Measurements from ENCODE around the gene PTPRG.

PTPRG gene

DNA sequence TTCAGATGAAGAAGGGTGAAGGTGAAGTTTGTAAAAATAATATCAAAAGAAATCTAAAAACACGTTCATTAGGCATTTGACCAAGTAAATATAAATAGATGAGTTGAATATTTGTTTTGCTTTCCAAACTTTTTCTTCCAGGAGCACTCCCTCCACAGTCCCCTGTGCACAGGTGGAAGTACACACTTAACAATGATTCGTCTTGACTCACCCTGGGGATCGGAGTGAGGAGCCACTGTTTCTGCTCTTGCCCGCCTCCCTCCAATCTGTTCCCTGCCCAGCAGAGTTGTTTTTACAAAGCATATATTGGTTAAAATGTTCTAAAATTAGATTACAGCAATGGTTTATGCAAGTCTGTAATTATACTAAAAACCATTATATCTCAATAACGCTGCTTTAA is 175.1 kb downstream of the PTPRG start:
- TF ChIP-seq, protein P1, sequence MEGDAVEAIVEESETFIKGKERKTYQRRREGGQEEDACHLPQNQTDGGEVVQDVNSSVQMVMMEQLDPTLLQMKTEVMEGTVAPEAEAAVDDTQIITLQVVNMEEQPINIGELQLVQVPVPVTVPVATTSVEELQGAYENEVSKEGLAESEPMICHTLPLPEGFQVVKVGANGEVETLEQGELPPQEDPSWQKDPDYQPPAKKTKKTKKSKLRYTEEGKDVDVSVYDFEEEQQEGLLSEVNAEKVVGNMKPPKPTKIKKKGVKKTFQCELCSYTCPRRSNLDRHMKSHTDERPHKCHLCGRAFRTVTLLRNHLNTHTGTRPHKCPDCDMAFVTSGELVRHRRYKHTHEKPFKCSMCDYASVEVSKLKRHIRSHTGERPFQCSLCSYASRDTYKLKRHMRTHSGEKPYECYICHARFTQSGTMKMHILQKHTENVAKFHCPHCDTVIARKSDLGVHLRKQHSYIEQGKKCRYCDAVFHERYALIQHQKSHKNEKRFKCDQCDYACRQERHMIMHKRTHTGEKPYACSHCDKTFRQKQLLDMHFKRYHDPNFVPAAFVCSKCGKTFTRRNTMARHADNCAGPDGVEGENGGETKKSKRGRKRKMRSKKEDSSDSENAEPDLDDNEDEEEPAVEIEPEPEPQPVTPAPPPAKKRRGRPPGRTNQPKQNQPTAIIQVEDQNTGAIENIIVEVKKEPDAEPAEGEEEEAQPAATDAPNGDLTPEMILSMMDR (IDR thresholded peaks at IDR 0.05; ENCODE audit: low read depth, low read length, missing control alignments): no peak
- no peak for DNase-seq (ENCODE audit: extremely low read depth, low read depth)
- no peak overlapping the region for H3K4me3 ChIP-seq (replicated peaks; ENCODE audit: low read depth, low read length)

DNA sequence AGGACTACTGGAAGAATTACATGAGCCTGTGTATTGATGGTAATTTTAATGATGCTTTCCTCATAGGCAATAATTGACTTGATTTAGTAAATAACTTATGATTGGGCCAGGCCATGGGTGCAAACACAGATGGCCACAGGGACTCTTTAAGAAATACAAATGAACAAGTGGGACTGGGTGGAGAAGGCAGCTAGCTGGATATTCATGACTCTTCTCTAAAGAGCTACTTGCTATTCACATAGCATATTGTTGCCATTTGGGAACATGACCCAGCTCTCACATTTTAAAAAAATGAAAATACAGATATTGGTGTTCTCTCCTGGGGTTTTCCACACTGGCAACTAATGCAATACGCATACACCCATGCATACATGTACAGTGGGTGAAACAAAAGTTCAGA is 178.3 kb downstream of the PTPRG start:
- TF ChIP-seq, protein P1 (IDR thresholded peaks at IDR 0.05; ENCODE audit: low read depth, low read length, missing control alignments): no peak
- no peak for DNase-seq (ENCODE audit: extremely low read depth, low read depth)
- no peak overlapping the region for H3K4me3 ChIP-seq (replicated peaks; ENCODE audit: low read depth, low read length)

DNA sequence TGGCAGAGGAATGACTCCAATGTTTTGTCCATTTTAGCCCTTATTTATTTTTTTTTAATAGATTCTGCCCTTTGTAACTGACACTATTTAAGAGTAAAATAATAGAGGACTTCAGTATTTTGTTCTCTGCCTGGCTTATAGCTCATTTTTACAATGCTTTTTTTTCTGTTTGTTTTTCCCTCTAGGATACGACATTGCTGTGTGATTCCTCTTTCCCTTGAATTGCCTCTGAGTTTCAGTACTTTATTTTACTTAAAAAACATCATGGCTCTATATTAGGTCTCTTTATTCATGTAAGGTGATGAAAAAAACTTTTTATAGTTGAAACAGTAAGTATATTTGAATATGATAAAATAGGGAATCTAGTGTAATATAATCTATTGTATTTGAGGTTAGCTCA is 179.1 kb downstream of the PTPRG start:
- TF ChIP-seq, protein P1 (IDR thresholded peaks at IDR 0.05; ENCODE audit: low read depth, low read length, missing control alignments): no peak
- DNase-seq (ENCODE audit: extremely low read depth, low read depth): no peak
- no peak overlapping the region for H3K4me3 ChIP-seq (replicated peaks; ENCODE audit: low read depth, low read length)

DNA sequence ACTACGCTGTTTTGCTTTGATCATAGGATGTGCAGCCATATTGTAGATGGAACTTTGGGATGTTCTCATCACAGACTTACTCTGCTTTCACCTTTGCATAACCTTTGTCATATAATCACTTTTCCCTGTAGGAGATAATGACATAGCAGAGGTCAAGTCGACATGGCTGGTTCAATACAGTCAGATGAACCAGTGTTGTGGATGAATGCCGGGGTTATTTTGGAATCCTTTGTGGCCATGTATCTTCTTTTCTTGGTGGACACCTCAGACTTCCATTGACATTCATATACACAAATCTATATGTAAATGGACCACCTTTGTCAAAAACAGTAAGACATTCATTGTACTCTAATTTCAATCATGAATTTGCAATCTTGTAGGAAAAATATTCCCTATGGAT is 180.2 kb downstream of the PTPRG start:
- H3K4me3 ChIP-seq (replicated peaks; ENCODE audit: low read depth, low read length): no peak overlapping the region
- DNase-seq (ENCODE audit: extremely low read depth, low read depth): no peak
- TF ChIP-seq, protein P1 (IDR thresholded peaks at IDR 0.05; ENCODE audit: low read depth, low read length, missing control alignments): no peak

DNA sequence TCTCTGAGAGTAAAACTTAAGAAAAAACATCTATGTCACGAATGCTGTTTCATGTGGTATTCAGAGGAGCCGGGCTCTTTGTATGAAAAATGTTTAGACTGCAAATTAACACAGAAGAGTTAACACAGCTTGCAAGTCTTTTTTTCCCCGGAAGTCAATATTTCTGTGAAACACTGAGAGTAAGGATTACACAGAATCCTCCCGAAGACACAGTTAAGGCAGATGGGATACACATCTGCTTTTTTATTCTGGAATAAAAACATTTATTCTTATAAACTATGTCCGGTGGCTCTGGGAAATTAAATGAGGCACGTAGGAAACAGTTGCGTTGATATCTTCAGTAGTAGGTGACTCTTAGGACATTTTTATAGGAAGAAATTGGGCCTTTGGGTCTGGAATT is 180.6 kb downstream of the PTPRG start:
- H3K4me3 ChIP-seq (replicated peaks; ENCODE audit: low read depth, low read length): no peak overlapping the region
- TF ChIP-seq, protein P1 (IDR thresholded peaks at IDR 0.05; ENCODE audit: low read depth, low read length, missing control alignments): no peak
- no peak for DNase-seq (ENCODE audit: extremely low read depth, low read depth)

DNA sequence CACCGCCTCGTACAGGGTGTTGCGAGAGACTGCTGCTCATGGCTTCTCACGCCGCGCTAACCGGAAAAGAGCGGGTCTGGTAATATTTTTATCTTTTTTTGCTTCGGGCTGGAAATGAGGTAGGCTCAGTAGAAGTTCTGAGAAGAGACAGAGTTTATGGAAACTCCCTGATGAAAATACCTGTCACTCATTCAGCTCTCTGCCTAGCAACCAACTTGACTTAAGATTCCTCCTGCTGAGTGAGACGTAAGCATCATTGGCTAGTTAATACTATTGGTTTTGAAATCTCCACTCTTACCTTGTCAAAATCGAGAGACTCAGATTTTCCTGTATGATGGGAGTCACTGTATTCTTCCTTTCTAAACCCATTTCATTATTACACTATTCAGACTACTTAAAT is 181.7 kb downstream of the PTPRG start:
- H3K4me3 ChIP-seq (replicated peaks; ENCODE audit: low read depth, low read length): no peak overlapping the region
- DNase-seq (ENCODE audit: extremely low read depth, low read depth): no peak
- TF ChIP-seq, protein P1 (IDR thresholded peaks at IDR 0.05; ENCODE audit: low read depth, low read length, missing control alignments): no peak

DNA sequence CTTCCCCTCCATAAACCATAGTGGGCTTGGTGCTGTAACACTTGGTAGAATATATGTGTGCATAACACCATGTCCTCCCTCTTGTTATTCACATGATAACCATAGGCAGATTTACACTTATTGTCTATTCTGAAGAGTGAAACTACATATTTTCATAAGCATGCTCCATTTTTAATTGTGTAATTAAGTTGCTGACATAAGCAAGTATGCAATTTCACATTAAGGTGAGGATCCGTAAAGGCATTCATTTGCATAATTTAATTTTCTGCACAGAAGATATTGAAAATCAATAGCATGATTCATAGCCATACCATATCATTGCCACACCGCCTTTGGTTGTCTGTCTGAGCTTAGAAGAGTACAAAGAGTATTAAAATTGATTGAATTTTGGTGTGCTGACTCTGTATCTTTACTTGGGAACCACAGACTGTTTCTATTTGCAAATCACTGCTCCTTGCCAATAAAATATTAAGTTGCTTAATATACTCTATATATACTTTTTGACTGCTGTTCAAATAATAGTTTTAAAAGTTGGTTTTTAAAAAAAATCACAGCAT is 182.4 kb downstream of the PTPRG start:
- no peak overlapping the region for H3K4me3 ChIP-seq (replicated peaks; ENCODE audit: low read depth, low read length)
- TF ChIP-seq, protein P1 (IDR thresholded peaks at IDR 0.05; ENCODE audit: low read depth, low read length, missing control alignments): no peak
- no peak for DNase-seq (ENCODE audit: extremely low read depth, low read depth)
